IMR-90 (cell line): Measurements from ENCODE around the gene DTL. TPM values are rescaled to one million over a fixed set of nuclear protein-coding genes. Genes with fewer than 3 reads are reported as not detected.

ENCODE experiments used
- ATAC-seq: fragments of 200-7000 bp; cut with Tn5 transposase; 2 replicates; pipeline ENCODE4 v1.9.1; 2020; ENCODE audit warnings: low read depth, mild to moderate bottlenecking, moderate library complexity
- BruUV-seq: library from RNA; stranded (reverse); fragments of 400-500 nt; replicated peaks from 2 replicates; lab custom pipeline; 2021; lab: Mats Ljungman, UMichigan
- CTCF ChIA-PET: fragments of 300-600 bp; formaldehyde crosslinking; extraction: SDS; loops from one replicate; lab custom pipeline; 2021; ENCODE audit warnings: antibody characterized with exemption; lab: Yijun Ruan, JAX
- POLR2A ChIA-PET: fragments of 300-600 bp; sonication (Branson Sonifier 250); formaldehyde crosslinking; loops from one replicate; lab custom pipeline; 2022; ENCODE audit warnings: antibody characterized with exemption; ENCODE audit not compliant: unreplicated experiment; lab: Charles Lee
- DNase-seq: peaks from one replicate; pipeline ENCODE4 v3.0.0; 2013
- H2AFZ ChIP-seq: replicated peaks from 2 replicates; pipeline ENCODE3; 2013; ENCODE audit warnings: low read length, mild to moderate bottlenecking; ENCODE audit not compliant: poor library complexity
- H2AK5ac ChIP-seq: 2 replicates; pipeline ENCODE4 v1.6.1; 2013; ENCODE audit warnings: low read depth, low read length, inconsistent platforms
- H2AK9ac ChIP-seq: replicated peaks from 2 replicates; pipeline ENCODE3; 2013; ENCODE audit warnings: mild to moderate bottlenecking, low read depth, low read length, moderate library complexity; ENCODE audit not compliant: poor library complexity
- H2BK120ac ChIP-seq: 2 replicates; pipeline ENCODE4 v1.6.1; 2013; ENCODE audit warnings: low read depth, low read length, inconsistent platforms
- H2BK15ac ChIP-seq: 3 replicates; pipeline ENCODE4 v1.6.1; 2013; ENCODE audit warnings: low read depth, low read length, inconsistent platforms
- H2BK20ac ChIP-seq: 2 replicates; pipeline ENCODE4 v1.6.1; 2013; ENCODE audit warnings: low read depth, mild to moderate bottlenecking, inconsistent platforms, low read length, moderate library complexity
- H2BK5ac ChIP-seq: 2 replicates; pipeline ENCODE4 v1.6.1; 2013; ENCODE audit warnings: mild to moderate bottlenecking, low read depth, low read length, inconsistent platforms; ENCODE audit not compliant: poor library complexity, severe bottlenecking
- H3K14ac ChIP-seq: replicated peaks from 2 replicates; pipeline ENCODE4 v1.6.1; 2013; ENCODE audit warnings: low read depth, low read length, inconsistent platforms
- H3K18ac ChIP-seq: 2 replicates; pipeline ENCODE4 v1.6.1; 2013; ENCODE audit warnings: low read depth, low read length, control low read depth
- H3K23ac ChIP-seq: 2 replicates; pipeline ENCODE4 v1.6.1; 2013; ENCODE audit warnings: low read depth, low read length, inconsistent platforms
- H3K27ac ChIP-seq: 2 replicates; pipeline ENCODE4 v1.5.1; 2013; ENCODE audit warnings: mild to moderate bottlenecking, control low read depth, low read length; ENCODE audit not compliant: insufficient read depth
- H3K27me3 ChIP-seq: 2 replicates; pipeline ENCODE4 v1.6.1; 2013; ENCODE audit warnings: low read length; ENCODE audit not compliant: control insufficient read depth, insufficient read depth
- H3K36me3 ChIP-seq: 2 replicates; pipeline ENCODE4 v1.6.1; 2013; ENCODE audit warnings: low read length, mixed read lengths; ENCODE audit not compliant: control insufficient read depth, insufficient read depth
- H3K4ac ChIP-seq: 2 replicates; pipeline ENCODE4 v1.6.1; 2013; ENCODE audit warnings: low read depth, low read length, inconsistent platforms
- H3K4me1 ChIP-seq: 2 replicates; pipeline ENCODE4 v1.6.1; 2013; ENCODE audit warnings: low read length, mixed read lengths; ENCODE audit not compliant: control insufficient read depth, insufficient read depth
- H3K4me2 ChIP-seq: 2 replicates; pipeline ENCODE4 v1.6.1; 2013; ENCODE audit warnings: low read depth, mild to moderate bottlenecking, control low read depth, low read length, moderate library complexity
- H3K4me3 ChIP-seq: 2 replicates; pipeline ENCODE4 v1.5.1; 2013; ENCODE audit warnings: low read depth, mild to moderate bottlenecking, control low read depth, low read length, moderate library complexity; ENCODE audit not compliant: insufficient read depth
- H3K56ac ChIP-seq: 2 replicates; pipeline ENCODE4 v1.6.1; 2013; ENCODE audit warnings: low read length, inconsistent platforms; ENCODE audit not compliant: insufficient read depth; ENCODE audit errors: extremely low read depth
- H3K79me1 ChIP-seq, 2 experiments: 2 replicates each; pipeline ENCODE4 v1.6.1; 2013; ENCODE audit warnings: low read length in 2 of 2, inconsistent platforms in 1 of 2, low read depth in 1 of 2
- H3K9ac ChIP-seq: 2 replicates; pipeline ENCODE4 v1.6.1; 2013; ENCODE audit warnings: low read depth, low read length, control low read depth
- H3K9me1 ChIP-seq: 2 replicates; pipeline ENCODE4 v1.6.1; 2013; ENCODE audit warnings: low read length, inconsistent platforms; ENCODE audit not compliant: insufficient read depth
- H3K9me3 ChIP-seq: 2 replicates; pipeline ENCODE4 v1.6.1; 2013; ENCODE audit warnings: low read length; ENCODE audit not compliant: control insufficient read depth, insufficient read depth
- H4K20me1 ChIP-seq: 2 replicates; pipeline ENCODE4 v1.6.1; 2013; ENCODE audit warnings: low read length, inconsistent platforms; ENCODE audit not compliant: insufficient read depth
- H4K5ac ChIP-seq: 2 replicates; pipeline ENCODE4 v1.6.1; 2013; ENCODE audit warnings: mild to moderate bottlenecking, low read depth, low read length, control low read depth
- H4K8ac ChIP-seq, 2 experiments: 2 replicates each; pipeline ENCODE4 v1.6.1; 2013; ENCODE audit warnings: low read depth in 2 of 2, low read length in 2 of 2, control low read depth in 1 of 2, inconsistent platforms in 1 of 2
- H4K91ac ChIP-seq: 2 replicates; pipeline ENCODE4 v1.6.1; 2013; ENCODE audit warnings: low read depth, low read length, inconsistent platforms; ENCODE audit not compliant: insufficient read depth
- CHD1 ChIP-seq: IDR thresholded peaks from 2 replicates; pipeline ENCODE4 v1.6.1; 2012; ENCODE audit warnings: low read depth, low read length, improper control_type of control experiment
- FOS ChIP-seq: fragments of 150-350 bp; IDR thresholded peaks from 2 replicates; pipeline ENCODE4 v1.6.1; 2016; ENCODE audit warnings: low read depth, low read length
- MAFK ChIP-seq: IDR thresholded peaks from 2 replicates; pipeline ENCODE4 v1.6.1; 2012; ENCODE audit warnings: low read depth, low read length, improper control_type of control experiment
- MXI1 ChIP-seq: IDR thresholded peaks from 2 replicates; pipeline ENCODE4 v1.6.1; 2012; ENCODE audit warnings: low read depth, mild to moderate bottlenecking, low read length, moderate library complexity, borderline replicate concordance
- NFE2L2 ChIP-seq: fragments of 150-350 bp; IDR thresholded peaks from 2 replicates; pipeline ENCODE4 v1.6.1; 2016; ENCODE audit warnings: low read depth, mild to moderate bottlenecking, low read length
- RAD21 ChIP-seq: IDR thresholded peaks from 2 replicates; pipeline ENCODE4 v1.6.1; 2012; ENCODE audit warnings: low read length, improper control_type of control experiment
- RCOR1 ChIP-seq: IDR thresholded peaks from 2 replicates; pipeline ENCODE4 v1.6.1; 2012; ENCODE audit warnings: mild to moderate bottlenecking, low read length, improper control_type of control experiment; ENCODE audit not compliant: insufficient replicate concordance
- WGBS, 2 experiments: methylation state at CpG; one replicate each; pipeline versions ENCODE4 v1.1.5 to v1.1.7; 2013; ENCODE audit warnings: missing lambda C conversion rate in 2 of 2; ENCODE audit not compliant: insufficient read length in 1 of 2; ENCODE audit errors: extremely low coverage in 2 of 2; 5-methylcytosine and 5-hydroxymethylcytosine counted together
- dilution Hi-C: fragments of 300-500 bp; cut with HindIII; formaldehyde crosslinking; loops from one replicate; pipeline ENCODE4 v1.14.3; 2018; ENCODE audit warnings: low sequenced_read_pairs; ENCODE audit not compliant: unreplicated experiment
- in situ Hi-C: fragments of 300-500 bp; cut with MboI; formaldehyde crosslinking; loops from 3 replicates; pipeline ENCODE4 v1.14.3; 2019; ENCODE audit warnings: low sequenced_read_pairs, inconsistent platforms, mixed read lengths
- intact Hi-C: fragments of 100-400 bp; cut with micrococcal nuclease; formaldehyde crosslinking; loops from 2 replicates; pipeline ENCODE4 v1.10.0; 2022
- polyA plus RNA-seq, 3 experiments: library from polyadenylated mRNA; depleted of rRNA; stranded (reverse); fragments of >200 nt; gene quantifications; 2 replicates each; pipeline ENCODE4 v1.2.3, GENCODE V29; 2012; ENCODE audit warnings: low replicate concordance in 1 of 3
- total RNA-seq: library from RNA; depleted of rRNA; stranded (reverse); fragments of >200 nt; gene quantifications from 2 replicates; pipeline ENCODE4 v1.2.3, GENCODE V29; 2012
- TF ChIP-seq, protein P1 (sequence below): fragments of 150-350 bp; IDR thresholded peaks from 2 replicates; pipeline ENCODE4 v1.6.1; 2017; ENCODE audit warnings: mild to moderate bottlenecking, antibody characterized with exemption, low read length, low read depth
- TF ChIP-seq, protein P2 (sequence below): conservative IDR thresholded peaks from 2 replicates; pipeline ENCODE4 v1.5.1; 2012; ENCODE audit warnings: mild to moderate bottlenecking, low read depth, low read length, improper control_type of control experiment

Gene DTL
- total and polyA plus RNA-seq, 2 of the 4 experiments (the other 2 are of a cell fraction) = 11.8 to 19.9 TPM

DNA sequence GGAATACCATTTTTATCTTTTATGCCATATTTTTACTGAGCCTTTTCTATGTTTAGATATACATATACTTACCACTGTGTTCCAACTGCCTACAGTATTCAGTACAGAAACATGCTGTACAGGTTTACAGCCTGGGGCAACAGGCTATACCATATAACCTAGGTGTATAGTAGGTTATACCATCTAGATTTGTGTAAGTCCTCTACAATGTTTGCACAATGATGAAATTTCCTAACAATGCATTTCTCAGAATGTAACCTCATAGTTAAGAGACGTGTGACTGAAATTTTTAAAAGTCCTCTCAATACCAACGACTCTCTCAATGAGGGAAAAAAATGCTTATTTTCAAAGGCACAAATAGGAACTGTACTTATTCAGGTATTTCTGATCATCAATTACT is 21.9 kb upstream of the DTL start:
- no CpG with 5 or more reads among the region's 2 CpGs for WGBS, 2 experiments
- H3K23ac ChIP-seq = no peak overlapping the region
- no peaks in the 10 kb centered on the region for H3K27me3 ChIP-seq
- H3K9me1 ChIP-seq = no peaks in the 10 kb centered on the region
- H3K4me2 ChIP-seq = no peak overlapping the region
- H3K27ac ChIP-seq = no peak overlapping the region
- H4K8ac ChIP-seq = no peak overlapping the region
- no peak overlapping the region for H3K4me3 ChIP-seq
- no peak overlapping the region for H2BK120ac ChIP-seq
- H4K20me1 ChIP-seq = no peaks in the 10 kb centered on the region
- no TSS peak for BruUV-seq
- no peaks in the 10 kb centered on the region for H3K9me3 ChIP-seq
- no peak overlapping the region for H3K14ac ChIP-seq
- H4K91ac ChIP-seq = no peak overlapping the region
- no peak overlapping the region for H2BK20ac ChIP-seq
- POLR2A ChIA-PET = no interaction called here
- H3K79me1 ChIP-seq = peaks cover 0 to 5% of the 10 kb centered on the region in 2 experiments; a peak in 2 of 4 replicates
- DNase-seq (no peak), ATAC-seq (no peak)
- CTCF ChIA-PET = interaction anchor here (2.1 kb wide), 1 partner anchor 21 kb away, joined by 13 read pairs; the partner anchor contains the start of genes DTL and INTS7
- H3K18ac ChIP-seq = no peak overlapping the region
- H2BK15ac ChIP-seq = no peak overlapping the region
- no peak overlapping the region for H2AFZ ChIP-seq
- dilution Hi-C loops (no loop called here), in situ Hi-C loops (no loop called here), intact Hi-C loops (loop anchor here (2.0 to 5.0 kb wide), 3 partner anchors 21 to 333 kb away; partner anchors contain the start of genes DTL and INTS7)
- H3K4ac ChIP-seq = no peak overlapping the region
- H2AK9ac ChIP-seq = no peak overlapping the region
- no peak overlapping the region for H3K56ac ChIP-seq
- TF ChIP-seq FOS = no peak
- TF ChIP-seq RAD21 = no peak
- no peak for TF ChIP-seq MXI1
- no peak for TF ChIP-seq CHD1
- TF ChIP-seq, protein P1, sequence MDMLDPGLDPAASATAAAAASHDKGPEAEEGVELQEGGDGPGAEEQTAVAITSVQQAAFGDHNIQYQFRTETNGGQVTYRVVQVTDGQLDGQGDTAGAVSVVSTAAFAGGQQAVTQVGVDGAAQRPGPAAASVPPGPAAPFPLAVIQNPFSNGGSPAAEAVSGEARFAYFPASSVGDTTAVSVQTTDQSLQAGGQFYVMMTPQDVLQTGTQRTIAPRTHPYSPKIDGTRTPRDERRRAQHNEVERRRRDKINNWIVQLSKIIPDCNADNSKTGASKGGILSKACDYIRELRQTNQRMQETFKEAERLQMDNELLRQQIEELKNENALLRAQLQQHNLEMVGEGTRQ = no peak
- TF ChIP-seq RCOR1 = no peak
- no peak for TF ChIP-seq NFE2L2
- no peak for TF ChIP-seq MAFK
- TF ChIP-seq, protein P2, sequence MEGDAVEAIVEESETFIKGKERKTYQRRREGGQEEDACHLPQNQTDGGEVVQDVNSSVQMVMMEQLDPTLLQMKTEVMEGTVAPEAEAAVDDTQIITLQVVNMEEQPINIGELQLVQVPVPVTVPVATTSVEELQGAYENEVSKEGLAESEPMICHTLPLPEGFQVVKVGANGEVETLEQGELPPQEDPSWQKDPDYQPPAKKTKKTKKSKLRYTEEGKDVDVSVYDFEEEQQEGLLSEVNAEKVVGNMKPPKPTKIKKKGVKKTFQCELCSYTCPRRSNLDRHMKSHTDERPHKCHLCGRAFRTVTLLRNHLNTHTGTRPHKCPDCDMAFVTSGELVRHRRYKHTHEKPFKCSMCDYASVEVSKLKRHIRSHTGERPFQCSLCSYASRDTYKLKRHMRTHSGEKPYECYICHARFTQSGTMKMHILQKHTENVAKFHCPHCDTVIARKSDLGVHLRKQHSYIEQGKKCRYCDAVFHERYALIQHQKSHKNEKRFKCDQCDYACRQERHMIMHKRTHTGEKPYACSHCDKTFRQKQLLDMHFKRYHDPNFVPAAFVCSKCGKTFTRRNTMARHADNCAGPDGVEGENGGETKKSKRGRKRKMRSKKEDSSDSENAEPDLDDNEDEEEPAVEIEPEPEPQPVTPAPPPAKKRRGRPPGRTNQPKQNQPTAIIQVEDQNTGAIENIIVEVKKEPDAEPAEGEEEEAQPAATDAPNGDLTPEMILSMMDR = no peak
- H3K9ac ChIP-seq = no peak overlapping the region
- no peak overlapping the region for H4K5ac ChIP-seq
- H2BK5ac ChIP-seq = no peak overlapping the region
- peaks cover 1% of the 10 kb centered on the region; the same call in 1 of the 2 replicates for H3K4me1 ChIP-seq
- H3K36me3 ChIP-seq = 0 out of 2 replicates have a peak, but pooled peaks cover 2% of the 10 kb centered on the region
- H2AK5ac ChIP-seq = no peak overlapping the region
